OCI-LY3 (cell line): ENCODE results near the gene PDGFA.

Source experiments
- EZH2phosphoT487 ChIP-seq: fragments of 200-600 bp; shearing (Covaris generic); IDR thresholded peaks from 2 replicates; pipeline ENCODE4 v1.6.1; 2018; ENCODE audit warnings: antibody characterized with exemption, mixed run types, low read depth
- TF ChIP-seq, protein P1 (sequence below): fragments of 200-600, 300-600 bp; sonication (generic); IDR thresholded peaks from 2 replicates; pipeline ENCODE4 v1.5.1; 2014; ENCODE audit warnings: antibody characterized with exemption, low read length, low read depth

DNA sequence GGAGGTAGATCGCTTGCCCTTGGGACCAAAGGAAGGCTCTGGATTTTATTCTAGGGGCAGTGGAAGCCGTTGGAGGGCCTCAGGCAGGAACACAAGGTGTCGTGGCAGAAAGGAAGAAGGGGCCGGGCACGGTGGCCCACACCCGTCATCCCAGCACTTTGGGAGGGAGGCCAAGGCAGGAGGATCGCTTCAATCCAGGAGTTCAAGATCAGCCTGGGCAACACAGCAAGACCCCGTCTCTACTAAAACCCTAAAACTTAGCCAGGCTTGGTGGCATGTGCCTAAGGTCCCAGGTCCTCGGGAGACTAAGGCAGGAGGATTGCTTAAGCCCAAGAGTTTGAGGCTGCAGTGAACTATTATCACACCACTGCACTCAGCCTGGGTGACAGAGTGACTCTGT, 5.2 kb upstream of the PDGFA start:
- TF ChIP-seq, protein P1, sequence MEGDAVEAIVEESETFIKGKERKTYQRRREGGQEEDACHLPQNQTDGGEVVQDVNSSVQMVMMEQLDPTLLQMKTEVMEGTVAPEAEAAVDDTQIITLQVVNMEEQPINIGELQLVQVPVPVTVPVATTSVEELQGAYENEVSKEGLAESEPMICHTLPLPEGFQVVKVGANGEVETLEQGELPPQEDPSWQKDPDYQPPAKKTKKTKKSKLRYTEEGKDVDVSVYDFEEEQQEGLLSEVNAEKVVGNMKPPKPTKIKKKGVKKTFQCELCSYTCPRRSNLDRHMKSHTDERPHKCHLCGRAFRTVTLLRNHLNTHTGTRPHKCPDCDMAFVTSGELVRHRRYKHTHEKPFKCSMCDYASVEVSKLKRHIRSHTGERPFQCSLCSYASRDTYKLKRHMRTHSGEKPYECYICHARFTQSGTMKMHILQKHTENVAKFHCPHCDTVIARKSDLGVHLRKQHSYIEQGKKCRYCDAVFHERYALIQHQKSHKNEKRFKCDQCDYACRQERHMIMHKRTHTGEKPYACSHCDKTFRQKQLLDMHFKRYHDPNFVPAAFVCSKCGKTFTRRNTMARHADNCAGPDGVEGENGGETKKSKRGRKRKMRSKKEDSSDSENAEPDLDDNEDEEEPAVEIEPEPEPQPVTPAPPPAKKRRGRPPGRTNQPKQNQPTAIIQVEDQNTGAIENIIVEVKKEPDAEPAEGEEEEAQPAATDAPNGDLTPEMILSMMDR = no peak
- TF ChIP-seq EZH2phosphoT487 = no peak
